ENCODE measurements around the gene MYO16.
"Not testable (repeated sequence)": the region's sequence is repeated elsewhere in the genome, so short reads cannot be mapped to it uniquely, and the experiment has no call there.

DNA sequence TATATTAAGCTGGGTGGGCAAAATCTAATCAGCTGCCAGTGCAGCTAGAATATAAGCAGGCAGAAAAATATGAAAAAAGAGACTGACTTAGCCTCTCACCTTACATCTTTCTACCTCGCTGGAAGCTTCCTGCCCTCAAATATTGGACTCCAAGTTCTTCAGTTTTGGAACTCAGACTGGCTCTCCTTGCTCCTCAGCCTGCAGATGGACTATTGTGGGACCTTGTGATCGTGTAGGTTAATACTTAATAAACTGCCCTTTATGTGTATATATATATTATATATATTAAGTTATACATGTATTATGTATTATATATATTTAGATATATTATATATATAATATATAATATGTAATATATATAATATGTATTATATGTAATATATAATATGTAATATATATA is 588.1 kb downstream of the MYO16 start:
- TF ChIP-seq POLR2A (IDR thresholded peaks at IDR 0.05; ENCODE audit: low read depth, low read length); POLR2AphosphoS5 (IDR thresholded peaks at IDR 0.05; ENCODE audit: low read depth, low read length); TAF1 (IDR thresholded peaks at IDR 0.05; ENCODE audit: low read depth, low read length); SPI1 (IDR thresholded peaks at IDR 0.05; ENCODE audit: low read depth, low read length); POU2F2 (IDR thresholded peaks at IDR 0.05; ENCODE audit: low read depth, low read length); PAX5 (IDR thresholded peaks at IDR 0.05; ENCODE audit: insufficient read depth, low read length, severe bottlenecking): not testable (repeated sequence)

Data from GM12891 (cell line).